ENCODE measurements around the gene RNF32.
"Not testable (repeated sequence)": the region's sequence is repeated elsewhere in the genome, so short reads cannot be mapped to it uniquely, and the experiment has no call there.

- not testable (repeated sequence) for TF ChIP-seq PATZ1 (CRISPR knock-in tag; IDR thresholded peaks at IDR 0.05; ENCODE audit: borderline replicate concordance); ZFP3 (CRISPR knock-in tag; IDR thresholded peaks at IDR 0.05); OSR1 (CRISPR knock-in tag; IDR thresholded peaks at IDR 0.05); RARB (CRISPR knock-in tag; IDR thresholded peaks at IDR 0.05); ZNF8 (CRISPR knock-in tag; IDR thresholded peaks at IDR 0.05); ISL1 (CRISPR knock-in tag; IDR thresholded peaks at IDR 0.05); PPARA (CRISPR knock-in tag; IDR thresholded peaks at IDR 0.05; ENCODE audit: borderline replicate concordance); TSHZ2 (CRISPR knock-in tag; IDR thresholded peaks at IDR 0.05); ZNF565 (CRISPR knock-in tag; conservative IDR thresholded peaks at IDR 0.05; ENCODE audit: low read depth); GLIS3 (CRISPR knock-in tag; IDR thresholded peaks at IDR 0.05); CSRNP3 (CRISPR knock-in tag; IDR thresholded peaks at IDR 0.05); ARNTL (CRISPR knock-in tag; IDR thresholded peaks at IDR 0.05; ENCODE audit: borderline replicate concordance, low read depth); CSDC2 (CRISPR knock-in tag; IDR thresholded peaks at IDR 0.05)
These were observed 56.7 kb downstream of the RNF32 start for GRCh38 chr7:156697283-156697682.
